ENCODE data around the gene NOVA2.

NOVA2 gene

GRCh38 chr19:45973553-45974338 lies at the start of gene NOVA2:
NOVA2 (minus strand) TSS chr19:45973865; CDS start chr19:45973351, 514 bp downstream.
- DNase-seq (ENCODE audit: low read depth in 2 of 2), result no peak

GRCh38 chr19:46023311-46023779 lies 49.7 kb upstream of the NOVA2 start:
- DNase-seq (ENCODE audit: low read depth in 2 of 2), result no peak

GRCh38 chr19:46022431-46023310 lies 49.0 kb upstream of the NOVA2 start, which contains the start of gene PGLYRP1:
PGLYRP1 (minus strand) TSS chr19:46023053; CDS start chr19:46023021, 32 bp downstream.
- no peak for DNase-seq (ENCODE audit: low read depth in 2 of 2)

- no peak for DNase-seq (ENCODE audit: low read depth in 2 of 2)
These were observed 48.4 kb upstream of the NOVA2 start for GRCh38 chr19:46022061-46022430.

- no peak for DNase-seq (ENCODE audit: low read depth in 2 of 2)
These were observed 47.9 kb upstream of the NOVA2 start for GRCh38 chr19:46021531-46022041.

GRCh38 chr19:46020819-46021125 lies 47.1 kb upstream of the NOVA2 start:
- DNase-seq (ENCODE audit: low read depth in 2 of 2), result no peak

- no peak for DNase-seq (ENCODE audit: low read depth in 2 of 2)
These were observed 45.6 kb upstream of the NOVA2 start for GRCh38 chr19:46019270-46019669.

- DNase-seq (ENCODE audit: low read depth in 2 of 2), result no peak
These were observed 45.1 kb upstream of the NOVA2 start for GRCh38 chr19:46018729-46019251.

- DNase-seq (ENCODE audit: low read depth in 2 of 2), result no peak
These were observed 44.4 kb upstream of the NOVA2 start for GRCh38 chr19:46017874-46018675.

- no peak for DNase-seq (ENCODE audit: low read depth in 2 of 2)
These were observed 43.4 kb upstream of the NOVA2 start for GRCh38 chr19:46017095-46017429.

GRCh38 chr19:46016426-46017094 lies 42.9 kb upstream of the NOVA2 start:
- DNase-seq (ENCODE audit: low read depth in 2 of 2), result peak; percentile 54 to 60

GRCh38 chr19:46015687-46016425 lies 42.2 kb upstream of the NOVA2 start:
- peak in 1 of 2 donors; percentile 23 for DNase-seq (ENCODE audit: low read depth in 2 of 2)

GRCh38 chr19:46014941-46015686 lies 41.4 kb upstream of the NOVA2 start:
- peak in 1 of 2 donors; percentile 29 for DNase-seq (ENCODE audit: low read depth in 2 of 2)

GRCh38 chr19:46014534-46014933 lies 40.9 kb upstream of the NOVA2 start:
- DNase-seq (ENCODE audit: low read depth in 2 of 2), result no peak

- peak in 1 of 2 donors; percentile 27 for DNase-seq (ENCODE audit: low read depth in 2 of 2)
These were observed 36.2 kb upstream of the NOVA2 start for GRCh38 chr19:46009530-46010510.

- no peak for DNase-seq (ENCODE audit: low read depth in 2 of 2)
These were observed 32.7 kb upstream of the NOVA2 start for GRCh38 chr19:46006411-46006810.

- no peak for DNase-seq (ENCODE audit: low read depth in 2 of 2)
These were observed 29.1 kb upstream of the NOVA2 start for GRCh38 chr19:46002678-46003275.

Data from stimulated activated CD8-positive, alpha-beta memory T cell treated with anti-CD3 and anti-CD28 coated beads, Interleukin-15, amount 100 ng/mL, for 4 hours (primary cell).